AG09309 (cell line): ENCODE data around the gene KCNIP3.
A peak's percentile ranks its signal among the peaks of the same experiment; 100 is the strongest.

Experiments
- DNase-seq: peaks from one replicate; pipeline ENCODE4 v3.0.0-alpha.2; 2010; ENCODE audit warnings: low read depth
- H3K4me3 ChIP-seq: 2 replicates; pipeline ENCODE4 v1.5.1; 2011; ENCODE audit warnings: mild to moderate bottlenecking, low read depth, low read length, moderate library complexity; ENCODE audit not compliant: control insufficient read depth
- TF ChIP-seq, protein P1 (sequence below): IDR thresholded peaks from 2 replicates; pipeline ENCODE4 v1.5.1; 2011; ENCODE audit warnings: mild to moderate bottlenecking, low read depth, low read length, inconsistent platforms; ENCODE audit not compliant: insufficient read depth, control insufficient read depth; ENCODE audit errors: missing control alignments

Gene KCNIP3

DNA sequence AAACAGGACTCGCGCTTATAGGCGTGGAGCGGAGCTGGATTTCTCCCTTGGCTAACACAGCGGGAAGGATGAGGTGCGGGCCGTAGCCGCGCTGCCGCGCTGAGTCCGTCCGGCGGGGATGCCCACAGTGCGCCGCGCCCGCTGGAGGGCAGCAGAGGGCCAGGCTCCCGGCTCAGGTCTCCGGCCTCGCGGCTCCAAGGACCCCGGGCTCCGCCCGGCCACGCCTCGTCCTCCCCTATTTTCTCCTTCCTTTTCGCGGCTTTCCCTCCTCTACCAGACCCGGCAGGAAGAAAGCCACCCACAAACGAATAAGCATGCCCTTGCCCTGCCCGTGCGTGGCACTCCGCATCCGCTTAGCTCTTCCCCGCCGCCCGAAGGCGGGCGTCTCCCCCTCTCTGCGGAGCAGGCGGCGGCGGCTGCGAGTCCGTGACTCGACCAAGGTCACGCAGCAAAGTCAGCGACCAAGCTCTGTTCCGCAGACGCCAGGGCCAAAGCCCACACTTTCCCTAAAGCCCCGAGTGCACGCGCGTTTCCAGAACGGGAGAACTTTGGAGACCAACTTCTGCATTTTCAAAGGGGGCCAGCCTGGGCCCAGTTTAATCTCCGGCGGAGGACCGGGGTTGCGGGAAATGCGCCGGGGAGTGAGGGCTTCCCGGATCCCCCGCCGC is 48.5 kb downstream of the KCNIP3 start:
- DNase-seq: peak; percentile 52
- H3K4me3 ChIP-seq: peak overlapping the region; percentile 63
- TF ChIP-seq, protein P1, sequence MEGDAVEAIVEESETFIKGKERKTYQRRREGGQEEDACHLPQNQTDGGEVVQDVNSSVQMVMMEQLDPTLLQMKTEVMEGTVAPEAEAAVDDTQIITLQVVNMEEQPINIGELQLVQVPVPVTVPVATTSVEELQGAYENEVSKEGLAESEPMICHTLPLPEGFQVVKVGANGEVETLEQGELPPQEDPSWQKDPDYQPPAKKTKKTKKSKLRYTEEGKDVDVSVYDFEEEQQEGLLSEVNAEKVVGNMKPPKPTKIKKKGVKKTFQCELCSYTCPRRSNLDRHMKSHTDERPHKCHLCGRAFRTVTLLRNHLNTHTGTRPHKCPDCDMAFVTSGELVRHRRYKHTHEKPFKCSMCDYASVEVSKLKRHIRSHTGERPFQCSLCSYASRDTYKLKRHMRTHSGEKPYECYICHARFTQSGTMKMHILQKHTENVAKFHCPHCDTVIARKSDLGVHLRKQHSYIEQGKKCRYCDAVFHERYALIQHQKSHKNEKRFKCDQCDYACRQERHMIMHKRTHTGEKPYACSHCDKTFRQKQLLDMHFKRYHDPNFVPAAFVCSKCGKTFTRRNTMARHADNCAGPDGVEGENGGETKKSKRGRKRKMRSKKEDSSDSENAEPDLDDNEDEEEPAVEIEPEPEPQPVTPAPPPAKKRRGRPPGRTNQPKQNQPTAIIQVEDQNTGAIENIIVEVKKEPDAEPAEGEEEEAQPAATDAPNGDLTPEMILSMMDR: peak; percentile 63

DNA sequence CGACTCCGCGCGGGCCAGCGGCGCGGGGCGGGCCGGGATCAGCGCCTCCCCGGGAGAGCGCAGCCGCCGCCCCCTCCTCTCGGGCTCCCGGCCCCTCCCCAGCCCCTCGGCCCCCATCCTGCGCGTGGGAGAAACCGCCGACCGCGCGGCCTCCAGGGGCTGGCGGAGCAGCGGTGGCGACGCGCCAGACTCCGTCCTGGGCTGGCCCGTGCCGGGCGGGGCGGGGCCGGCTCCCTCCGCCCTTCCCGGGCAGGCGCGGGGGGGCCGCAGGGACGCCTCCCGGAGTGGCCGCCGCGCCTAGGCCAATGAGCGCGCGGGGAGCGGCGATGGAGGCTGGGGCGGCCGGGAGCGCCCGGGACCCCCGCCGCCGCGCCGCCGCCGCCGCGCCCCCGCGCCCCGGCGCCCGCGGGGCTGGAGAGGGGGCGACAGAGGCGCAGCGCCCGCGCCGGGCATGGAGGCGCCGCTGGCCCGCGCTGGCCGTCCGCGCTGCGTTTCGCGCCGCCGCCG is 49.1 kb downstream of the KCNIP3 start:
- no peak for DNase-seq
- peak overlapping the region; percentile 63 for H3K4me3 ChIP-seq
- TF ChIP-seq, protein P1: no peak

DNA sequence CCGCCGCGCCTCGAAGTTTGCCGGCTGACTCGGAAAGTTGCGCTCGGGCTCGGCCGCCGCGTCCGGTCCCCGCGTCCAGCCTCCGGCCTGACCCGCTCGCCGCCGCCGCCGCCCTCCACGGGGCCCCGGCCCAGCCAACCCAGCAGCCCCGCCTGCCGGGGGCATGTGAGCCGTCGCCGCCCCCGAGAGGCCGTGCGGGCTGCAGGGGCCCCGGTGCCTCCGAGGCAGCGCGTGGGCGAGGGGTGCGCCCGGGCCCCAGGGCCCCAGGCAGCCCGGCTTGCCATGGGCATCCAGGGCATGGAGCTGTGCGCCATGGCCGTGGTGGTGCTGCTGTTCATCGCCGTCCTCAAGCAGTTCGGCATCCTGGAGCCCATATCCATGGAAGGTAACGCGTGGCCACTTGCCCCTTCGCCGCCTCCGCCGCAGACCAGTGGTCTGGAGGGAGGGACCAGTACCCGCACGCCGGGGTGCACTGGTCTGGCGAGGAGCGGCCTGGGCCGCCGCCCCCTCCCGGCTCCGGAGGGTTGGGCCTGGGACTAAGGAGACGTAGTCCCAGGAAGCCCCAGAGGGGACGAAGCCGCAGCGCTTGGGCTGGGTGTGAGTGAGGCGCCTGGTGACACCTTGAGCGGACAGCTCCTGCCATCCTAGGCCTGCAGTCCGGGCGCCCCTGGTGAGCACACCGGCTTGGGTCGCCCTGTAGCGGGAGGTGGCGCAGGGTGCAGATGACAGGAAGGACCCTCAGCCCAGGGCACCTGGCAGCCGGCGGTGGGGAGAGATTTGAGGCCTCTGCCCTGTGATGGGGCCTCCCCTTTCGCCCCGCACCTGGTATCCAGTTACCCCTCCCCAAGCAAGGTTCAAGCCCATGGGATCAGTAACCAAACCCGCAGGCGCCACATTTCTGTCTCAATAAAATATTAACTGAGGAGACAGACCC is 49.9 kb downstream of the KCNIP3 start:
- TF ChIP-seq, protein P1: no peak
- peak overlapping the region; percentile 40 for H3K4me3 ChIP-seq
- no peak for DNase-seq

DNA sequence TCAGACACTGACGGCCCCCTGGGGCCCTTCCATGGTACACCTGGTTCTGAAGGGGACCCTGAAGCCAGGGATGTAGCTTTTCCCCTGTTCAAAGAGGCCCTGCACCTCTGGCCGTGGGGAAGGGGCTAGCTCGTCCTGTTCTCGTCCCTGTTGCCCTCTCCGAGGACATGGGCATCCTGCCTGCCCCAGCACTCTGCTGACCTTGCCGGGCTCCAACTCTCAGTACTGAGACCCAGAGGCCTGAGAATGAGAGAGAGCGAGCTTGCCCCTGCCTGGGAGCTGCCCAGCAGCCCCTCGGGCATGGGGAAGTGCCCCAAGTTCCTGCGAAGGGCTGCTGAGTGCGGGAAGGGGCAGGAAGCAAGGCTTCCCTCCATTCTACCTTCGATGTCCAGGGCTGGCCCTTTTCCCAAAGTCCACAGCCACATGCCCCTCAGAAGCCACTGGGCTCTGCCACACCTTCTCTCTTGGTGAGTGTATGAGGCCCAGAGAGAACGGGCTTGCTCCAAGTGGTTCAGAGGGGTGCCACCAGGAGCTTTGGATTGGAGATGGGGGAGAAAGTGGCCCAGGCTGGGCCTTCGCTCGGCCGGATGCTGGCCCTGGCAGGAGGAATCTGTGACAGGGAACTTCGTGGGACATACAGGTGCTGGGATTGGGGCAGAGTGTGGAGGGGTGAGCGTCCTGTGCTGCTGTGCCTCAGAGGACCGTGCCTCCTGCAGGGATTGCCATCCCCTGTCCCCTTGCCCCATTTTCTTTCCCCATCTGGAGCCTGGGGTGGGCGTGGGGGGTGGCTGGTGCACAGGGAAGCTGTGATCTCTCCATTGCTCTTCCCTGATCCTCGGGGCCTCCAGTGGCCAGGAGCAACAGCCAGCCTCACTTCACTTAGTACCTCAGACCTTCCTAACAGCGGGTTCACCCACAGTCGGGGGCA is 50.8 kb downstream of the KCNIP3 start:
- TF ChIP-seq, protein P1: no peak
- no peak overlapping the region for H3K4me3 ChIP-seq
- DNase-seq: no peak

DNA sequence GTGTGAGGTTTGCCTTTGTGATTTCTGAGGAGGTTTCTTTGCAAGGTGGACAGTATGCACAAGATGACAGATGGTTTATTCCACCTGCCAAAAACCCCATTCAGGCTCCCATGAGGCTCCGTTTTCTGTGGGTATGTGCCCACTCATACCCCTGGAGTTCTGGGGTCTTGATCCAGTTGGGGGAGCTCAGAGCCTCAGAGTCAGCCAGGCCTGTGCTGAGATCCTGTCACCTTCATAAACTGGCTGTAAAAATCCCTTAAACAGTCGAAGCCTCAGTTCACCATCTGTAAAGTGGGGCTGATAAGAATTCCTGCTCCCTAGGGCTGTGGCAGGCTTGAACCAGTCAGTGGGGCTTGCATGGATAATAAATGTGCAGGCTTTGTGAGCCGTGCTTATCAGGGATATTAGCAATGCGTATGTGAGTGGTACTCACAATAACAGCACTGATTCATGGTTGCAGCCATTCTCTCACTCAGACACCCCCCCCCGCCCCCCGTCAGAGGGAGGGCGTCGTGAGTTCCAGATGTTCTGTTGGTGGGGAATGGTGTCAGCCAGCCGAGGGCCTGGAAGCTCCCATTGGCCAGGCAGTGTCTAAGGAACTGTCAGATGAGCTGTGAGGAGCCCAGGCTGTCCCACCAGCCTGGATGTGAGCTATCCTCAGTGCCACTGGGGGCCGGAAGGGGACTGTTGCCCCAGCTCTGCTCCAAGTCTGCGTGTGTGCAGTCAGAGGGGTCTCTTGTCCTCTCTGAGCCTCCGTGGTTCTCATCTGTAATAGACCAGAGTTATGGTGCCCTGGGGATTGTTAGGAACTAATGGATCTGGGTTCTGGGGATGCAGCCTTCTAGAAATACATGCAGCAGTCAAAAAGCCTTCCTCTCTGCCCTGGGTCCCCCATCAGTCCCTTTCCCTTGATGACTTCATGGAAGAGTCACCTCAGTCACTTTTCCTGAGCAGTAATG is 51.7 kb downstream of the KCNIP3 start:
- H3K4me3 ChIP-seq: no peak overlapping the region
- no peak for DNase-seq
- TF ChIP-seq, protein P1: no peak
